GM12873 (cell line): ENCODE measurements around the gene LPAR1.

Source experiments
- CTCF ChIP-seq: IDR thresholded peaks from 2 replicates; pipeline ENCODE4 v1.5.1; 2012; ENCODE audit warnings: low read depth, mild to moderate bottlenecking, moderate library complexity, low read length, control low read depth; ENCODE audit not compliant: insufficient read depth; ENCODE audit errors: missing control alignments

Gene LPAR1

GRCh38 chr9:111068383-111068730 lies 30.1 kb upstream of the LPAR1 start:
- no peak for TF ChIP-seq CTCF

- no peak for TF ChIP-seq CTCF
These were observed 28.2 kb upstream of the LPAR1 start for GRCh38 chr9:111066468-111066867.

GRCh38 chr9:111065414-111065813 lies 27.1 kb upstream of the LPAR1 start:
- no peak for TF ChIP-seq CTCF

GRCh38 chr9:111064160-111064837 lies 26.0 kb upstream of the LPAR1 start:
- TF ChIP-seq CTCF: no peak

- no peak for TF ChIP-seq CTCF
These were observed 25.1 kb upstream of the LPAR1 start for GRCh38 chr9:111063332-111063731.

GRCh38 chr9:111058166-111058565 lies 19.9 kb upstream of the LPAR1 start:
- TF ChIP-seq CTCF: no peak

GRCh38 chr9:111056538-111056937 lies 18.3 kb upstream of the LPAR1 start:
- TF ChIP-seq CTCF: no peak
